GM18867 (cell line): ENCODE results near the gene RAI1.

Experiments
- ATAC-seq: cut with Tn5 transposase; IDR thresholded peaks from one replicate; pipeline ENCODE4 v1.9.1; 2021; ENCODE audit warnings: mild to moderate bottlenecking, moderate library complexity; ENCODE audit not compliant: unreplicated experiment

Gene RAI1

DNA sequence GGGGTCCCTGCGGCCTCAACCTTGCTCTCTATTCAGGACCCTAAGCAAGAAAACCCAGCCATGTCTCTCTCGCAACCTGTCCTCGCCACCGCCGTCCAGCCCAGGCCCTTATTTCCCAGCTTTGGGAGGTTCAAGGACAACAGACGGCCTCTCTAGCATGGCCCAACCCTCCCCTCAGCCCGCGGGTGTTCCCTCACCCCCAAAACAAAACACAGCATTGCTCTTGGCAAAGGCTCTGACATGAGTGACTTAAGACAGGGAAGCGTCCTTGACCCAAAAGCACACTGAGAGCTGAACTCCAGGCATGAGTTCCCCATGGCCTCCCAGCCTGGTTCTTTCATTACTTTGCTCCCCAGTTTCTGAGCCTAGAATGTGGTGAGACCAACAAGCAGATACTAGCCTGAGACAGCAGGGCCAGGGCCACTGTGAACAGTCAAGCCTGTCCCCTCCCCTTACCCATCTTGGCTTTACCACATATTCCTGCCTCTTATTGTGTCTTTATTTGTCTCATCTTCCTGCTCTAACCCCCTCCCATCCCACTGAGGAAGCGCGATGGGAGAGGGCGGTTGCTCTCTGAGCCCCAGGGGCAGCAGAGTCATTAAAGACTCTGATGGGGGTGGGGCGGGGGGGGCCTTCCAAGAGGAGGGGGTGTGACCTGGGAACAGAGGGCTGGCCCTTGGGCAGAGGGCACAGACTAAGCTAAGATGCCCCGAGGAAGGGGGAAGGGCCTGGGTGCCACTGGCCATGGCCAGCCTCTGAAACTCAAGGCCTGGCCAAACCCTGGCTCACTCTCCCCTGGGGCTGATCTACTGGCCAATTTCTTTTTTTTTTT is 143.7 kb downstream of the RAI1 start:
- ATAC-seq, result no peak

GRCh38 chr17:17826342-17826713 is 145.1 kb downstream of the RAI1 start:
- ATAC-seq, result no peak

DNA sequence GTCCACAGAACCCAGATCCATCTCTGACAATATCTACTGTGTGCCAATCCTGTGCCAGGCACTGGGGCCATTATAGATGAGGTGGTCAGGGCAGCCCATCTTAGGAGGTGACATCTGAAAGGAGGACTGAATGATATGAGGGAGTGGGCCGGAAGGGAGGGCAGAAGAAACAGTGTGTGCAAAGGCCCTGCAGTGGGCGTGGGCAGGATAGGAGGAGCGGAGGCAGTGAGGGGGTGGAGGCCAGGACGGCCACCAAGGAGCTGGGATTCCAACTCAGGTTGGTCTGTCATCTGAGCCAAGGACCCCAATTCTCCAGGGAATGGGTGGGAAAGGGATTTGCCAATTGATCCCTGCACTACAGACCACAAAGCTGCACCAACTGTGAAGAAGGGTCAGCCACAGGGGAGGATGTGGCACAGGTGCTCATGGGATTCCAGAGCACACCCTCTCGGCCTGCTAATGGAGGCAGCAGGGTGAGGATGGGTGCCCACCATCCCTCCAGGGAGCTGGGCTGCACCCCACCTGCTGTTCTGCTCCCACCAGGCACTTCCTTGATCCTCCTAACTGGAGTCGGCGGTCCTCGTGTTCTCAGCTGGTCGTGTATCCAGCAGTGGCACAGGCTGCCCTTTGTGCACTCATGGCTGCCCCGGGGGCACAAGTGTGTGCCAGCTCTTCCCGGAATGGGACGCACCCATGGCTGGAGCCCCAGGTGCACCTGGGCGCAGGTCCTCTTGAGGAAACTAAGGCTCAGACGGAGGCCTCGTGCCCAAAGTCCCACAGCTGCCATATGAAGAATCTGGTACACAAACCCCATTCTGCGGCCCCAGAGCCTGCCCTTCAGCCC is 145.9 kb downstream of the RAI1 start:
- no peak for ATAC-seq

GRCh38 chr17:17827826-17828621 is 146.8 kb downstream of the RAI1 start:
- ATAC-seq, result no peak

GRCh38 chr17:17830269-17830567 is 149.0 kb downstream of the RAI1 start:
- ATAC-seq, result no peak

DNA sequence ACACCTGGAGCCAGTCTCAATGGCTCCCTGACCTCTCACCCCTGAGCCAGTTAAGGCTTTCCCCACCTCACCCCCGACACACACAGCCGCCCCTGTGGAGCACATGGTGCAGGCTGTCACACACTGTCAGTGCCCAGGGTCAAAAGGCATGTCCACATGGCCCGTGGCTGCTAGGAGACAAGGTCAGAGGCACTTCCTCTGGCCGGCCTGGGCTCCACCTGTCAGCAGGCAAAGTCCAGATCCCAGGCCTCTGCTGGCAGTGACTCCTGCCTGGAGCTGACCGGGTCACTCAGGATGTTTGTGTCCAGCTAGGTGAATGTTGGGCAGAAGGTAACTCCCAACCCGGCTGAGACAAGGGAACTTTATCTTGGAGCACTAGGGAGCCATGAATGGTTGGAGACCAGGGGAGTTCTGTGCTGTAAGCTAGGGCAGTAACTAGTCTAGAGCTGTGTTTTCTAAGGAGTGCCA is 149.5 kb downstream of the RAI1 start:
- no peak for ATAC-seq

DNA sequence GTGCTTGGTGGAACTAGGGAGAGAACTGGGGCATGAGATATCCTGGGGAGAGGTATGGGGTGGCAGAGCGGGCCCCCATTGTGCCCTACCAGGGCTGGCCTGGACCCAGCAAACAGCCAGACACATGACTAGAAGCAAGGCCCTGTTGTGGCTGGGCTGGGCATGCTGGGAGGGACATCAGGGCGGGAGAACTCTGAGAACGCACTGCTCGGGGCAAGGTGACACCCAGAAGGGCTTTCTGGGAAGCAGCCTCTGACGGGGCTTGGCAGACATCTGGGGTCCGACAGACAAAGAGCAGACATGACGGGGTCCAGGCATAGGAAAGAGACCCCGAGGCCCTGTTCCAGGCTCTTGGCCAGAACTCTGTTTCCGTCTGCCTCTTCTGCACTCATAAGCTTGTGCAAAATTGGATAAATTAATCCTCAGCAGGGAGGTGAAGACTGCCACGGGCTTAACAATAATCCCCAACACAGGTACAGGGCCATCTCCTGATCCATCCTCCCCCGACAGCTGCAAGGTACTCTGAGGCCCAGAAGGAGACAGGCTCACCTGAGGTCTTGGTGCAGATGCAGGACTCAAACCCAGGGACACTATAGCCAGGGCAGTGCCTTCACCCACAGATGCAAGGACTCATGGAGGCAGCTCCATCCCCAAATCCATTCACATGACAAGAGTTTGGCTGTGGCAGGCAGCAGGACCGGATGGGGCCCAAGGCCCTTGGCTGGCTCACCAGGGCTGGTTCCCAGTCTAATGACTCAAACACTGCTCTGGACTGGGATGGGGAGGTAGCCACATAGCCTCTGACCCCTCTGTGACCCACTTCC is 150.2 kb downstream of the RAI1 start:
- ATAC-seq, result no peak

GRCh38 chr17:17832032-17832363 is 150.7 kb downstream of the RAI1 start:
- ATAC-seq, result no peak

DNA sequence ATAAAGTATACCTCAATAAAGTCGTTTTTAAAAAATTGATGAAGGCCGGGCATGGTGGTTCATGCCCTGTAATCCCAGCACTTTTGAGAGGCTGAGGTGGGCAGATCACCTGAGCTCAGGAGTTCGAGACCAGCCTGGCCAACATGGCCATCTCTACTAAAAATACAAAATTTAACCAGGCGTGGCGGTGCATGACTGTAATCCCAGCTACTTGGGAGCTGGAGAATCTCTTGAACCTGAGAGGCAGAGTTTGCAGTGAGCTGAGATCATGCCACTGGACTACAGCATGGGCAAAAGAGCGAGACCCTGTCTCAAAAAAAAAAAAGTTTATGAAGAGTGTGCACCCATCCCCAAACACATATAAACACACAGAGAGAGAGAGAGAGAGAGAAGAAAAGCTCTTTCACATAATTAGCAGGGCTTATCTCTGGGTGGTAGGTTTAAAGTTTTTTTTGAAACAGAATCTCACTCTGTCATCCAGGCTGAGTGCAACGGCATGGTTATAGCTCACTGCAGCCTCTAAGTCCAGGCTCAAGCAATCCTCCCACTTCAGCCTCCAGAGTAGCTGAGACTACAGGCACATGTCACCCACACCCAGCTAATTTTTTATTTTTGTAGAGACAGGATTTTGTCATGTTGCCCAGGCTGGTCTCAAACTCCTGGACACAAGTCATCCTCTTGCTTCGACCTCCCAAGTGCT is 152.6 kb downstream of the RAI1 start:
- ATAC-seq, result no peak

- no peak for ATAC-seq
These were observed 153.7 kb downstream of the RAI1 start for GRCh38 chr17:17834974-17835373.

GRCh38 chr17:17835415-17836249 is 154.4 kb downstream of the RAI1 start:
- ATAC-seq, result no peak

DNA sequence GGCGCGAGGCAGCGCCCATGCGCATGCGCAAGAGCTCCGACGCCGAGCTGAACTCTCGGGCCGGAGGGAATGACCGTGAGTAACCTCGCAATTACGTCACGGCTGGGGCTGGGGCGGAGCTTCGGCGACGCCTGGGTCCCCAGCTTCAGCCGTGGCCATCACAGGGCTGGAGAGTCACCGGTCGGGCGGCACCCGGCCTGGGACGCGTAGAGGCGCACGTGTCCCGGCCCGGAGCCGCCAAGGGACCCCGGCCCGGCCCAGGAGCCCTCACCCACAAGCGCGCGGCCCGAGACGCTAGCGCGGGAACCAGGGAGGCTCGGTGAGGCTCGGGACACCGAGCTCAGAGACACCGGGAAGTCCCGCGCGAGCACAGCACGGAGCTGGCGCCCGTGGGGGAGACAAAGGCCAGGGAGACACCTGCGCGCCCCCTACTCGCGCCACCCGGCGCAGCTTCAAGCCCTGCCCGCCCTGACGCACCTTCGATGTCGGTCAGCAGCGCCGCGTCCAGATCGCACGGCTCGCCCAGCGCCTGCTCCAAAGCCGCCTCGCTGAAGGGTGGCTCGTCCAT is 155.1 kb downstream of the RAI1 start:
- ATAC-seq, result peak; percentile 70

- ATAC-seq, result peak; percentile 25
These were observed 155.6 kb downstream of the RAI1 start, which contains the start of gene SREBF1 for GRCh38 chr17:17836818-17837379. SREBF1 (minus strand) TSS chr17:17836986; CDS start chr17:17836817, 169 bp downstream.

DNA sequence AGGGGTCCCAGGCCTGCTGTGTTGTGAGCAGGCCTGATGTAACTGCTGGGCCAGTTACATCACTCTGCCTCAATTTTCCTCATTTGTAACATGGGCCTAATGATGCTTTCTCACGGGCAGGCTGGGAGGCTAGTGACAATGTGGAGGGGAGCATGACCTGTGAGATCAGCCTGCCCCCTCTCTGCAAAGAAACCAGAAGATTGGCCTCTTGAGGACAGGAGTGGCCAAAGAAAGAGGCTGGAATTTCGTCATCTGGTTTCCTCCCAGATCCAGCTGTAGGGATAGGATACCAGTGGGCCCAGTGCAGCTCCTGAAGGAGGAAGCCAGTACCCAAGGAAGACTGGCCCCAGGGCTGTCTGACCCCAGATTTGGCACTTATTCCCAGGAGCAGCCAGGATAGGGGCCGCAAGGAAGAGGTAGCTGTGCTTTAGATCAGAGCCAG is 156.1 kb downstream of the RAI1 start:
- no peak for ATAC-seq

- ATAC-seq, result no peak
These were observed 157.0 kb downstream of the RAI1 start for GRCh38 chr17:17837966-17838962.

- peak; percentile 72 for ATAC-seq
These were observed 158.8 kb downstream of the RAI1 start for GRCh38 chr17:17839791-17840707.
